Right lung (tissue), 10 donors: ENCODE data around the gene HMBS. TPM values are rescaled to one million over a fixed set of nuclear protein-coding genes. Genes with fewer than 3 reads are reported as not detected.
A peak's percentile ranks its signal among the peaks of the same experiment; 100 is the strongest.
"Not testable (repeated sequence)": the region's sequence is repeated elsewhere in the genome, so short reads cannot be mapped to it uniquely, and the experiment has no call there.

Experiments used
- DNase-seq, 2 donors: peaks; one replicate each; pipeline ENCODE4 v3.0.0-alpha.2; 2013
- long read RNA-seq, 8 donors: transcript quantifications; one replicate each; lab custom pipeline, GENCODE V29; 2026
- polyA plus RNA-seq, 5 donors: library from polyadenylated mRNA; unstranded; fragments of 120-200 nt; gene quantifications; one replicate each; pipeline versions ENCODE4 v1.2.1 to v1.2.3, GENCODE V29; 2013; ENCODE audit warnings: inconsistent platforms in 1 of 5, low replicate concordance in 1 of 5; ENCODE audit not compliant: insufficient read length in 5 of 5, insufficient read depth in 1 of 5

The HMBS gene
- 10 to 100 TPM; 21.9 to 33.8 (median 25.8) TPM for polyA plus RNA-seq
- long read RNA-seq, donor 1, transcript HMBS-201 (14 exons, 1,501 nt) = major isoform, 5 of 5 reads
- long read RNA-seq, donor 1, partial matches to known transcripts = 0 of 5 reads
- long read RNA-seq, donor 1, other reads (novel, unspliced or antisense) = 0 of 5 reads
- long read RNA-seq, donor 2, partial matches to known transcripts = 0 of 4 reads
- long read RNA-seq, donor 2, other reads (novel, unspliced or antisense) = 0 of 4 reads
- long read RNA-seq, donor 3, transcript HMBS-201 (14 exons, 1,501 nt) = major isoform, 7 of 7 reads
- long read RNA-seq, donor 3, partial matches to known transcripts = 0 of 7 reads
- long read RNA-seq, donor 3, other reads (novel, unspliced or antisense) = 0 of 7 reads
- long read RNA-seq, donor 4, partial matches to known transcripts = 0 of 4 reads
- long read RNA-seq, donor 4, other reads (novel, unspliced or antisense) = 0 of 4 reads
- long read RNA-seq, donor 5, partial matches to known transcripts = 0 of 6 reads
- long read RNA-seq, donor 5, other reads (novel, unspliced or antisense) = 0 of 6 reads
- long read RNA-seq, donor 6, partial matches to known transcripts = 0 of 4 reads
- long read RNA-seq, donor 6, other reads (novel, unspliced or antisense) = 0 of 4 reads
- long read RNA-seq, donor 7, transcript HMBS-201 (14 exons, 1,501 nt) = major isoform, 8 of 11 reads
- long read RNA-seq, donor 7, partial matches to known transcripts = 0 of 11 reads
- long read RNA-seq, donor 7, other reads (novel, unspliced or antisense) = 0 of 11 reads
- long read RNA-seq, donor 8, partial matches to known transcripts = 0 of 1 reads
- long read RNA-seq, donor 8, other reads (novel, unspliced or antisense) = 0 of 1 reads

DNA sequence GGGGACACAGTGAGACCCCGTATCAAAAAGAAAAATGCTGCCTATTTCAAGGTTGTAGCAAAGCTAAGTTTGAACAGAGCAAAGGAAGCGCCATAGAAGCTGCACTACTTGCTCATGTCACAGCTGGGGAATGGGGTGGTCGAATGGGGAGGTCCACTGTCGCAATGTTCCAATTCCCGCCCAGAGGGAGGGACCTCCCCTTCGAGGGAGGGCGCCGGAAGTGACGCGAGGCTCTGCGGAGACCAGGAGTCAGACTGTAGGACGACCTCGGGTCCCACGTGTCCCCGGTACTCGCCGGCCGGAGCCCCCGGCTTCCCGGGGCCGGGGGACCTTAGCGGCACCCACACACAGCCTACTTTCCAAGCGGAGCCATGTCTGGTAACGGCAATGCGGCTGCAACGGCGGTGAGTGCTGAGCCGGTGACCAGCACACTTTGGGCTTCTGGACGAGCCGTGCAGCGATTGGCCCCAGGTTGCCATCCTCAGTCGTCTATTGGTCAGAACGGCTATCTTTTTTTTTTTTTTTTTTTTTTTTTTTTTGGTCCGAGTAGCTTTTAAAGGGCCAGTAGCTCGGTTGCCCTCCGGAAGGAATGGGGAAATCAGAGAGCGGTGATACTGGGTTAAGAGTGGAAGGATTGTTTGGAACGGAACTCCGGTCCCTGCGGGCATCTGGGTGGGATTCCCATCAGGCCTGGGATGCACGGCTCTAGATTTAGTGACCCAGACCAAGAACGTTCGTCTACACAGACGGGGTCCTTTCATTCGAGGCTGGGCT lies at the start of gene HMBS:
Gene HMBS, plus strand, starts transcription at position 219 of the 774 bp plus-strand sequence. Its CDS starts 153 bp downstream, at position 372.
- DNase-seq = peak; percentile 98

GRCh38 chr11:119038884-119039283 lies 45.8 kb upstream of the HMBS start:
- no peak for DNase-seq

GRCh38 chr11:119039471-119039870 lies 45.2 kb upstream of the HMBS start:
- DNase-seq = not testable (repeated sequence)

GRCh38 chr11:119041821-119042514 lies 42.7 kb upstream of the HMBS start:
- no peak for DNase-seq

GRCh38 chr11:119042927-119043326 lies 41.8 kb upstream of the HMBS start:
- no peak for DNase-seq

GRCh38 chr11:119044708-119045107 lies 40.0 kb upstream of the HMBS start:
- no peak for DNase-seq

- no peak for DNase-seq
These were observed 38.2 kb upstream of the HMBS start for GRCh38 chr11:119046489-119046888.

DNA sequence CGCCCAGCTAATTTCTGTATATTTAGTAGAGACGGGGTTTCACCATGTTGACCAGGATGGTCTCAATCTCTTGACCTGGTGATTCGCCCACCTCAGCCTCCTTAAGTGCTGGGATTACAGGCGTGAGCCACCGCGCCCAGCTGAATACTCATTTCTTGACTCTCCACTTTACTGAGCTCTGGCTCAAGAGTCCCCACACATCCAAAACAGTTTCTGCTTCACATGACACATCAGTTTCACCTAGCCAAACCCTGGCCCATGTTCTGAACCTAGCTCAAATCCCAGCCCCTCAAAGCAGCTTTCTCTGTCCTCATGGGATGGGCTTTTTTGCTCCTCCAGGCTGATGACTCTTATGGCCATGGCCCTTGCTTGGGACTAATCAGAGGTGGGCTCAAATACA lies 37.5 kb upstream of the HMBS start:
- DNase-seq = no peak

- no peak for DNase-seq
These were observed 36.0 kb upstream of the HMBS start for GRCh38 chr11:119048644-119049043.

GRCh38 chr11:119049081-119049480 lies 35.6 kb upstream of the HMBS start:
- DNase-seq = no peak

- no peak for DNase-seq
These were observed 33.1 kb upstream of the HMBS start for GRCh38 chr11:119051440-119052162.

DNA sequence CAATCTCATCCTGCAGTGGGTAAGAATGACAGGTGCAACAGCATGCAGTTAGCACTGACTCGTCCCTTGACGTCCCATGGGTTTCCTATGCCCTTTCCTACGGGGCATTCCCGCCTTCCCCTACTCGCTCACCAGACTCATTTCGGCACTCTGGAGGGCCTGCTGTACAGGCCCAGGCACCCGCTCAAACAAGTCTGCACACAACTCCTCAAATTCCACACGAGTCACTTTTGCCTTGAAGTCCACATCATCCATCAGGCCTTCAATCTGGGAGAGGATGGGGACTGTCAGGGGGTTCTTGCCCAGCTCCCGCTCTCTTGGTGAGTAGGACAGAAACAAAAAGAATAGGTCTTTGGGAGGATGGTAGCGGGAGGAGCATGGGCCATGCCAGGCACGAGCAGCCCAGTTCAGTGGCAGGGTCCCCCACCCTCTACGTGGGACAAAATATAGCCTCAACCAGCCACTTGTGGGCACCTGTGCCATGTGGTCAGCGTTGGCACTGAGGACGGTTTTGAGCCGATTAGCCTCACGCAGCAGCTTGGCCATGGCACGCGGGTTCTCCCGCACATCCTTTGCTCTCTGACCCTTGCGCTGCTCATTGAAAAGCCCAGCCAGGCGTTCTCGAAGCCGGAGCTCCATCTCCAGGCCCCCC lies 32.4 kb upstream of the HMBS start:
- no peak for DNase-seq

- DNase-seq = no peak
These were observed 30.3 kb upstream of the HMBS start for GRCh38 chr11:119054418-119054817.

GRCh38 chr11:119055901-119056300 lies 28.8 kb upstream of the HMBS start:
- DNase-seq = no peak

- peak in 1 of 2 donors; percentile 10 for DNase-seq
These were observed 28.2 kb upstream of the HMBS start for GRCh38 chr11:119056421-119056999.

DNA sequence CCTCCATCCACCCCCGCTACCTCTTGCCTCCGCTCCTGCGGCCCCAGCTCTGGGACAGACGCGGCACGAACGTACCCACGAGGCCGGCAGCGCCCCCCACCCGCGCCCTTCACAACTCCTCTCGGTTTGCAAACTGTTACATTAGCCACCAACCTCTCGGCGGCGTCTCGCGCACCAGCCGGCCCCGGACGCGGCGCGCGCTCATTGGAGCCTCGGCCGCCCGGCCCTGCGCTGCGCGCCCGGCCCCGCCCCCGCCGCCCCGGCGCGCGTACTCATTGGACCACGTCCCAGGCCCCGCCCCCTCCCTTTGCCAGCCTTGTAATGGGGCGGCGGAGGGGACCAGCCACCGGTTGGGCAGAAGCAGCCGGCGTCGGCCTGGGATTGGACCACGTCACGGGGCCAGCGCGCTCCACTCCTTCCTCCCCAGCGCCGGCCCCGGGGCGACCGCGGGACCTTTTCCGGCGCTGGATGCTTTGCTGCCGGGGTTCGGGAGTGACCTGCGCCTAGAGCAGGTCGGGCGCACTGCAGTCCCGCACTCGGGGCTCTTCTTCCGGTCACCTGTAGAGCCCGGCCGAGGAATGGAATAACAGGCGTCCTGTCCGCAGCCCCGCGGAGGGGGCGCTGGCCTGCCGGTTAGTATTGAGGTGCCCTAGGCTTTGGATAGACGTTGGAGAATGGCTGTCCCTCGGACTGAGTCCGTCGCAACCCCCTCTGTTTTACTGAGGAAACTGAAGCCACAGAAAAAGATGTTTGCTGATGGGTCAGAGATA lies 27.5 kb upstream of the HMBS start, which contains the start of gene HYOU1:
Gene HYOU1, minus strand, starts transcription at position 206 of the 770 bp plus-strand sequence. CDS start 1,045 bp downstream, outside the sequence.
- peak; percentile 94 to 96 for DNase-seq

GRCh38 chr11:119059128-119059527 lies 25.6 kb upstream of the HMBS start:
- DNase-seq = not testable (repeated sequence)

DNA sequence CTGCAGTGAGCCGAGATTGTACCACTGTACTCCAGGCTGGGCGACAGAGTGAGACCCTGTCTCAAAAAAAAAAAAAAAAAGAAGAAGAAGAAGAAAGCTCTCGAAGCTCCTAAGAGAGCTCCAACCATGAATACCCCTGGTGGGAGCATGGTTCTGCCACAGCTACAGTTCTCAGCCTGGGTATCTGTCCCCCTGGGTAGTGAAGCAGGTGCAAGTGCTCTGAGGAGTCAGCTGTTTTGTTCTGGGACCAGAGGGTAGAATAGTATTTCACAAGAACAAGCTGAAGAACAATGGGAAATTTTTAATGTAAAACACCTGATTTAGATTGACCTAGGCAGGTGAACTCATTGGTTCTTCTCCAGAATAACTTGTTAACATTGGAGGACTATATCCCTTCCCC lies 23.4 kb upstream of the HMBS start:
- DNase-seq = no peak

- no peak for DNase-seq
These were observed 21.9 kb upstream of the HMBS start for GRCh38 chr11:119062779-119063178.
